DMS 273 treated with DMSO at 0.1 percent for 48 hours (cell line): ENCODE results near the gene CNOT10.

Experiments
- DNase-seq: peaks from one replicate; lab custom pipeline; 2025; lab: John Stamatoyannopoulos, UW

Gene CNOT10

DNA sequence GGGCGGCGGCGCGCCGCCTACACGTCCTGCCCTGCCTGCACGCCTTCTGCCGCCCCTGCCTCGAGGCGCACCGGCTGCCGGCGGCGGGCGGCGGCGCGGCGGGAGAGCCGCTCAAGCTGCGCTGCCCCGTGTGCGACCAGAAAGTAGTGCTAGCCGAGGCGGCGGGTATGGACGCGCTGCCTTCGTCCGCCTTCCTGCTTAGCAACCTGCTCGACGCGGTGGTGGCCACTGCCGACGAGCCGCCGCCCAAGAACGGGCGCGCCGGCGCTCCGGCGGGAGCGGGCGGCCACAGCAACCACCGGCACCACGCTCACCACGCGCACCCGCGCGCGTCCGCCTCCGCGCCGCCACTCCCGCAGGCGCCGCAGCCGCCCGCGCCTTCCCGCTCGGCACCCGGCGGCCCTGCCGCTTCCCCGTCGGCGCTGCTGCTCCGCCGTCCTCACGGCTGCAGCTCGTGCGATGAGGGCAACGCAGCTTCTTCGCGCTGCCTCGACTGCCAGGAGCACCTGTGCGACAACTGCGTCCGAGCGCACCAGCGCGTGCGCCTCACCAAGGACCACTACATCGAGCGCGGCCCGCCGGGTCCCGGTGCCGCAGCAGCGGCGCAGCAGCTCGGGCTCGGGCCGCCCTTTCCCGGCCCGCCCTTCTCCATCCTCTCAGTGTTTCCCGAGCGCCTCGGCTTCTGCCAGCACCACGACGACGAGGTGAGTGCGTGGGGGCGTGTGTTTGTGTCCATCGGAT, 133.4 kb downstream of the CNOT10 start:
- no peak for DNase-seq

DNA sequence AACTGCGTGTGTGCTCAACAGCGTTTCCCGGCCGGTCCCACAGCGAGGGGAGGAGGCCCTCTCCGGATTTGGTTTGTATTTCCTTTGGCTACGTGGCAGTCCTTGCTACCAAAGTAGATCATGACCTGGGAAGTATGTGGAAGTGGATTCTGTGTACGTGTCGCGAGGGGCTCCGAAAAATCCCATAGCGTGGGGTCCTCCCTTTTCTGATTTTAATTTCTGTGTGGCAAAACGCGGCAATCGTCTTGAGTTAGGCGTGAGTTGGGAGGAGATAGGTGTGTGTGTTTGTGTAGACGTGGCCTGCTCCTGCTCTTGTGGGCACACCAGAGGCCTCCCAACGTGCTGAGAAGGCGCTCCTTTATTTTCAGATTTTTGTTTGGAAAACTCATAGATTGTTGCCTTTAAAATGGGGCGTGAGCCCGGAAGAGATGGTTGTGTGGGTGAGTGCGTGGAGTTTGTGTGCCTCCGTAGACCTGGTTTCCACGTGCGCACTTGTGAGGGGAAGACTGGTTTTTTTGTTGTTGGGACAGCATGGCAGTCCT, 134.1 kb downstream of the CNOT10 start:
- no peak for DNase-seq

DNA sequence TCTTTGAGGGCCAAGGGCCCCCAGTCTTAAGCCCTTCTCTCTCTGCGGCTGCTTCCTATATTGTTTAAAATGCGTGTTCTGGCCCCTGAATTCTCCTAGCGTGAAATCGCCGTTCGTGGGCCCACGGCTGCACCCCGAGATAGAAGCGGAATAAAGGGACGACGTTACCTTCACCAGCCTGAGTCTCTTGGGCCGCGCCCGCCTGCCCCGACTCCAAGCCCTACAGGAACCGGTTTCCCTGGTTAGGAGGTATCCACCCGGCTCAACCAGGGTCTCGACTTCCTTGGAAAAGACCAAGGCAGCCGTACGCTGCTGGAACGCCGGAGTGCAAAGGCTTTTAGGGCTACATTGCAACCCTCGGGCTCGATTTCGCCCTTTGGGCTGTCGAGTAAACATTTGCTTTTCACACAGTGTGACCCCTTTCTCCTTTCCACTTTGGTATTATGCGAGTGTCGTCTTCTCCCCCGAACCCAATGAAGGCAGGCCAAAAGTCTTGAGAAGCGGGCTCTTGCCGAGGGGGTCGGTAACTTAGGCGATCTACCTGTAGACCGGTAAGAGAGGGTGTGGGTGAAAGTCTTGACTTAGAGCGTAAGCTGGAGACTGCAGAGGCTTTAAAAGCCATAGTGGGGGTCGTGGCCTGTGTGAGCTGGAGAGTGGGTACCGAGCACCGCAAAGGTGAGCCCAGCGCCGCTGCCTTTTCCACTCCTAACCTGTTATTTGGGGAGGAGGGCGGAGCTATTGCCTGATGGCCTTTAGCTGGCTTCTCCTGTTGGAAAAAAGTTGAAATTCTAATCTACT, 134.8 kb downstream of the CNOT10 start:
- no peak for DNase-seq

DNA sequence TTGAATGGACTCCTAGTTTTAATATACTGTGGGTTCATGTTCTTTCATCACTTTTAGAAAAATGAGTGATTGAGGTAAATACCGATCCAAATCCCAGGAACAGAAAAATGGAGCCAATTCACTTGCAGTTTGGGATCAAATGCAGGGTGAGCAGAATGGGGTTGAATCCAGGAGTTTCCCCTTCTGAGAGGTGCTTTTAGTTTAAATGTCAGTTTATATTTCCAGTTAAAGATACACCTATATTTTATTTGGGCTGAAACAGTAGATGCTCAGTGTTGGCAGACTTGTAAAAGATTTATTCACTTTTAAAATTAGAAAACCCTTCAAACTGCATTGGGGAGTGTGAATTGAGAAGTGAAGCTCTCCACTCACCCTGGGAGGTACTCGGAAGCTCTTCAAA, 135.4 kb downstream of the CNOT10 start:
- DNase-seq = no peak

DNA sequence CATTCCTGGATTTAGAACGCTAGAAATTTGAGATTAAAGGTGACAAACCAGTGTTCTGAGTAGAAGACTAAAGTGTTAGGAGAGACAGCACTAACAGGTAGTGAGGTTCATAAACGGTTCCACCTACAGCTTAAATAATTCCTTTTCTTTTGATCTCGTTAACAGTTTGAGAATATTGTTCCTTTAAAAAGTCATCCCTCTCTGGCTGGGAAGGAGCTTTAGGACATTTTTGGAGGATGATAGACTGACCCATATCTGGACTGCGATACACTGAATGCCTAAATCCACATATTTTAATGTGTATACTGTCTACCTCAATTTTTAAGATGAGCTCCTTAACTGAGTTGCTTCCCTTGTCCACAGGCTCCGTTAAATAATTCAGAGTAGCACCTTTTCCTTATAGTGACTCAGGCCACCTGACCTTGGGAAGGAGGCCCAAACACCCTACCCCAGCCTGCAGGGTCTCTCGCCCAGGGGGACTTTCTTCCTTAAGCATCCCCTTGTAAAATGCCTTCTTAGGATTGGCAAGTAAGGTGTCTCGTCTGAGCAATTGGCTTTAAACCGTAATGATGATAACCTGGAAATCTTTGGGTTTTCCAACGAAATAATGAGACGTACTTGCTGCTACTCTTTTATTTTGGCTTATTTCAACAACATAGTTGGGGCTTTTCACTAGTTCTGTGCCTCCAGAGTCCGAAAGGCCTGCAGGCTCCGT, 136.1 kb downstream of the CNOT10 start:
- DNase-seq = no peak

DNA sequence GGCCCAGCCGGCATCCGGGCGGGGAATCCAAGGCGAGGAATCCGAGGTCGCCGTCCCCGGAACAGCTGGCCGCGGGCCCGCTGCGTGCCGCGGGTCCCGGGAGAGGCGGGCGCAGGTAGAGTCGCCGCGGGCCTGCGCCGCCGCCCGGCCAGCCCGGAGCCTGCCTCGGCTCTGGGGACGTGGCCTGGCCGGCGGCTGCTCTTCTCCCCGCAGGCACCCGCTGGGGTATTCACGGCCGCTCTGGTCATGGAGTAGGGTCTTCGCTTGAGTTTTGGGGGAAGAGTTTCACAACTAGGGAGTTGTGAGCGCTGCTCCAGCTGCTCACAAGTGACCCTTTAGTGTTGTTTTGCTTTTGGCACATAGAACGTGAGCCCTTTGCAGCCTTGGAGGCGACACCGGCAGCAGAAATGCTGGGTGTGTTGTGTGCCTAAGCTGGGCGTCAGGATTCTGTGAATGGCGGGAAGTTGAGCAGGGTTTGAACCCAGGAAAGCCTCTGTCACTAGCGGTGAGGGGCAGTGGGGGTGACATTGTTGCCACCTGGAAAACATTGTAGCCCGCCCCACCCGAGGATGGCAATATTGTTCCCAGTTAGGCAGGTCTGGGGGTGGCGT, 136.8 kb downstream of the CNOT10 start:
- DNase-seq = no peak

DNA sequence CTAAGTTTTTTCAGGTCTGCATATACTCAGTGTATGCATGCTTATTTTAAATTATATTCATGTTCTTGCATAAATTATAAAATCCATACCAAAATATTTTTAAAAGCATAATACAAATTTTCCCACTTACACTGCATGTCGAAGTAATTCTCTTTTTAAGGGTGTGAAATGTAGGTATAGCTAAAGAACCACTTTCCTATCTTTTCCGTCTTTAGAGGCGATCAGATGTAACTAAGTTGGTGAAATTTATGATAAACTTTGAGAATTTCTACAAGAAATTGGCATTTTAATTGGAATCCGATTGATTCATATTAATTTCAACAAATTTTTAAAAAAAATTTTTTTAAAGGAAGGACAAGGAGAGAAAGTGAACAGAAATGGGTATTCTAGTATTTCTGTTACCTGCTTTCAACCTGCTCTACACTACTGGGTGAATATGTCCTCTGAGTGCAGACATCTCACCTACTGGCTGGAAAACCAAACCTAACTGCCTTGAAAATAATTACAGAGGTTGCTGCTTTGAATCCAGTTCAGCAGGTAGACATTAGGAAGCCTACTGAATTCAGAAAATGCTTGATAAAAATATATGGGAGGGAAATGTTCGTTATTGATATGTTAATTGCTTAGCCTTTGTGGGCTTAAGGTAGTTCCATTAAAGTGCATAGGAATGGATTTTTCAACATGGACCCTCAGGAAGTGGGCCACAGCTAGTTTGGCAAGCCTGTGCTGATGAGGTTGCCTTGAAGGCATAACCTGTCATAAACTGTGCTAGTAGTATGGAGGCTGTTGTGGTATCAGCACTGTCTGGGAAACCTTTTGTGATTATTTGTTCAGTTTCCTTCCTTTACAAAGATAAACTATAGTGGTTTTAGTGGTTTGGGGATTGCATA, 137.9 kb downstream of the CNOT10 start:
- DNase-seq = no peak
